ENCODE data around the gene LRRC32. TPM values are rescaled to one million over a fixed set of nuclear protein-coding genes. Genes with fewer than 3 reads are reported as not detected.

Gene LRRC32
- total and polyA plus RNA-seq, 10 of the 15 experiments (the other 5 are each of a cell fraction or from before 2014, with no cell fraction given) = 0.56 to 20.8 (median 7.4) TPM

DNA sequence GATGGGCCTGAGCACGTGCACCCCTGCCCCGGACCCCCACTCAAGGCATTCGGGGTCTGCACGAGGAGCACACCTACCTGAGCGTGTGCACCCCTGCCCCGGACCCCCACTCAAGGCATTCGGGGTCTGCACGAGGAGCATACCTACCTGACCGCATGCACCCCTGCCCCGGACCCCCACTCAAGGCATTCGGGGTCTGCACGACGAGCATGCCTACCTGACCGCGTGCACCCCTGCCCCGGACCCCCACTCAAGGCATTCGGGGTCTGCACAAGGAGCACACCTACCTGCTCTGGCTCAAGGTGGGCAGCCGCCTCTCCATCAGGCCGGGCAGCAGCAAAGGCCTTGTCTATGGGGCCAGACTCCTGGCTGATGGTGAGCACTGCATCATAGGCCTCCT lies 48.7 kb upstream of the LRRC32 start:
- no peak overlapping the region for H3K4me2 ChIP-seq (ENCODE audit: control insufficient read depth, insufficient read depth)
- no peaks in the 10 kb centered on the region for H3K4me1 ChIP-seq (ENCODE audit: control insufficient read depth, insufficient read depth, low read length)
- ChIA-PET SMC1A (ENCODE audit: uncharacterized antibody, unreplicated experiment) (no interaction called here), RAD21 (ENCODE audit: unreplicated experiment) (no interaction called here), POLR2A (no interaction called here), CTCF (no interaction called here)
- H3K27me3 ChIP-seq (replicated peaks in 1 of 2; ENCODE audit: control insufficient read depth in 2 of 2, insufficient read depth in 2 of 2, low read length in 1 of 2) = peaks cover 0 to 4% of the 10 kb centered on the region in 2 experiments; a peak in 2 of 4 replicates
- no peak overlapping the region for H3K9ac ChIP-seq (ENCODE audit: control insufficient read depth, insufficient read depth, low read length)
- no peak overlapping the region for H2AFZ ChIP-seq (ENCODE audit: control insufficient read depth, low read depth, low read length)
- no peaks in the 10 kb centered on the region; the same call in 1 of the 2 replicates for H4K20me1 ChIP-seq (ENCODE audit: control insufficient read depth, insufficient read depth)
- no peaks in the 10 kb centered on the region for H3K9me3 ChIP-seq (replicated peaks; ENCODE audit: control insufficient read depth, insufficient read depth, low read length)
- DNase-seq (ENCODE audit: low read depth, low spot score) = no peak
- no TSS peak for BruUV-seq (replicated peaks)
- H3K79me2 ChIP-seq (ENCODE audit: control insufficient read depth, insufficient read depth, low read length) = no peaks in the 10 kb centered on the region
- no peak overlapping the region for H3K4me3 ChIP-seq
- intact Hi-C loops (cut with micrococcal nuclease; ENCODE audit: unreplicated experiment) = no loop called here
- no peak for FAIRE-seq
- no peak overlapping the region for H3K27ac ChIP-seq (ENCODE audit: control insufficient read depth, insufficient read depth)
- whole genome bisulfite sequencing (ENCODE audit: insufficient coverage, insufficient replicate concordance, low lambda C conversion rate, missing lambda C conversion rate) = 49% methylated on average over 18 of the region's 19 CpGs
- ATAC-seq = no peak
- H3K36me3 ChIP-seq (ENCODE audit: control insufficient read depth in 2 of 2, insufficient read depth in 2 of 2, low read length in 1 of 2) = no peaks in the 10 kb centered on the region
- TF ChIP-seq ASH2L (IDR thresholded peaks at IDR 0.05; ENCODE audit: borderline replicate concordance, low read depth) (no peak), GABPA (IDR thresholded peaks at IDR 0.05; ENCODE audit: low read depth) (no peak), YBX1 (IDR thresholded peaks at IDR 0.05) (no peak), ZNF217 (IDR thresholded peaks at IDR 0.05) (no peak), PML (IDR thresholded peaks at IDR 0.05; ENCODE audit: low read length) (no peak), LARP7 (IDR thresholded peaks at IDR 0.05) (no peak), DPF2 (IDR thresholded peaks at IDR 0.05) (no peak), STAT3 (IDR thresholded peaks at IDR 0.05; ENCODE audit: low read depth, low read length) (no peak), SREBF2 (IDR thresholded peaks at IDR 0.05; ENCODE audit: low read length) (no peak), HDAC2 (IDR thresholded peaks at IDR 0.05) (no peak), HDAC6 (IDR thresholded peaks at IDR 0.05; ENCODE audit: unreplicated experiment) (no peak), NR2F1 (conservative IDR thresholded peaks at IDR 0.05) (no peak)
- TF ChIP-seq, protein P1, sequence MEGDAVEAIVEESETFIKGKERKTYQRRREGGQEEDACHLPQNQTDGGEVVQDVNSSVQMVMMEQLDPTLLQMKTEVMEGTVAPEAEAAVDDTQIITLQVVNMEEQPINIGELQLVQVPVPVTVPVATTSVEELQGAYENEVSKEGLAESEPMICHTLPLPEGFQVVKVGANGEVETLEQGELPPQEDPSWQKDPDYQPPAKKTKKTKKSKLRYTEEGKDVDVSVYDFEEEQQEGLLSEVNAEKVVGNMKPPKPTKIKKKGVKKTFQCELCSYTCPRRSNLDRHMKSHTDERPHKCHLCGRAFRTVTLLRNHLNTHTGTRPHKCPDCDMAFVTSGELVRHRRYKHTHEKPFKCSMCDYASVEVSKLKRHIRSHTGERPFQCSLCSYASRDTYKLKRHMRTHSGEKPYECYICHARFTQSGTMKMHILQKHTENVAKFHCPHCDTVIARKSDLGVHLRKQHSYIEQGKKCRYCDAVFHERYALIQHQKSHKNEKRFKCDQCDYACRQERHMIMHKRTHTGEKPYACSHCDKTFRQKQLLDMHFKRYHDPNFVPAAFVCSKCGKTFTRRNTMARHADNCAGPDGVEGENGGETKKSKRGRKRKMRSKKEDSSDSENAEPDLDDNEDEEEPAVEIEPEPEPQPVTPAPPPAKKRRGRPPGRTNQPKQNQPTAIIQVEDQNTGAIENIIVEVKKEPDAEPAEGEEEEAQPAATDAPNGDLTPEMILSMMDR (IDR thresholded peaks at IDR 0.05 in 2 of 3, conservative IDR thresholded peaks at IDR 0.05 in 1 of 3; ENCODE audit: control insufficient read depth in 2 of 3, extremely low read depth in 1 of 3, insufficient read depth in 1 of 3, low read depth in 3 of 3, low read length in 3 of 3) = no peak
- TF ChIP-seq, protein P2, sequence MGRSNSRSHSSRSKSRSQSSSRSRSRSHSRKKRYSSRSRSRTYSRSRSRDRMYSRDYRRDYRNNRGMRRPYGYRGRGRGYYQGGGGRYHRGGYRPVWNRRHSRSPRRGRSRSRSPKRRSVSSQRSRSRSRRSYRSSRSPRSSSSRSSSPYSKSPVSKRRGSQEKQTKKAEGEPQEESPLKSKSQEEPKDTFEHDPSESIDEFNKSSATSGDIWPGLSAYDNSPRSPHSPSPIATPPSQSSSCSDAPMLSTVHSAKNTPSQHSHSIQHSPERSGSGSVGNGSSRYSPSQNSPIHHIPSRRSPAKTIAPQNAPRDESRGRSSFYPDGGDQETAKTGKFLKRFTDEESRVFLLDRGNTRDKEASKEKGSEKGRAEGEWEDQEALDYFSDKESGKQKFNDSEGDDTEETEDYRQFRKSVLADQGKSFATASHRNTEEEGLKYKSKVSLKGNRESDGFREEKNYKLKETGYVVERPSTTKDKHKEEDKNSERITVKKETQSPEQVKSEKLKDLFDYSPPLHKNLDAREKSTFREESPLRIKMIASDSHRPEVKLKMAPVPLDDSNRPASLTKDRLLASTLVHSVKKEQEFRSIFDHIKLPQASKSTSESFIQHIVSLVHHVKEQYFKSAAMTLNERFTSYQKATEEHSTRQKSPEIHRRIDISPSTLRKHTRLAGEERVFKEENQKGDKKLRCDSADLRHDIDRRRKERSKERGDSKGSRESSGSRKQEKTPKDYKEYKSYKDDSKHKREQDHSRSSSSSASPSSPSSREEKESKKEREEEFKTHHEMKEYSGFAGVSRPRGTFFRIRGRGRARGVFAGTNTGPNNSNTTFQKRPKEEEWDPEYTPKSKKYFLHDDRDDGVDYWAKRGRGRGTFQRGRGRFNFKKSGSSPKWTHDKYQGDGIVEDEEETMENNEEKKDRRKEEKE (IDR thresholded peaks at IDR 0.05) = no peak
- in situ Hi-C loops (cut with MboI) = no loop called here
